Activated T-helper 17 cell treated with anti-CD3 and anti-CD28 coated beads, Interleukin-2, amount 50 U/mL, for 72 hours (primary cell): ENCODE data around the gene FAM216B. TPM values are rescaled to one million over a fixed set of nuclear protein-coding genes. Genes with fewer than 3 reads are reported as not detected.
"Not testable (repeated sequence)": the region's sequence is repeated elsewhere in the genome, so short reads cannot be mapped to it uniquely, and the experiment has no call there.

Experiments used
- ATAC-seq: fragments of 150-1000 bp; cut with Tn5 transposase; replicated peaks from 2 replicates; pipeline ENCODE4 v1.10.0; 2021; ENCODE audit warnings: mild to moderate bottlenecking, moderate library complexity
- H3K27ac Mint-ChIP-seq: one replicate; pipeline ENCODE4 v1.8.0; 2022; ENCODE audit warnings: mixed read lengths
- H3K27me3 Mint-ChIP-seq: one replicate; pipeline ENCODE4 v1.8.0; 2022; ENCODE audit warnings: mixed read lengths
- H3K36me3 Mint-ChIP-seq: one replicate; pipeline ENCODE4 v1.8.0; 2022; ENCODE audit warnings: low read depth, mild to moderate bottlenecking, mixed read lengths
- H3K4me1 Mint-ChIP-seq: one replicate; pipeline ENCODE4 v1.8.0; 2022; ENCODE audit warnings: mixed read lengths
- H3K4me3 Mint-ChIP-seq: one replicate; pipeline ENCODE4 v1.8.0; 2022; ENCODE audit warnings: mild to moderate bottlenecking, mixed read lengths
- H3K9me3 Mint-ChIP-seq: one replicate; pipeline ENCODE4 v1.8.0; 2022; ENCODE audit warnings: mixed read lengths
- total RNA-seq, 2 donors: library from RNA; stranded (reverse); gene quantifications; one replicate each; pipeline ENCODE4 v1.2.3, GENCODE V29; 2022

The FAM216B gene
- total RNA-seq, 2 donors from 2014 or later: not detected

DNA sequence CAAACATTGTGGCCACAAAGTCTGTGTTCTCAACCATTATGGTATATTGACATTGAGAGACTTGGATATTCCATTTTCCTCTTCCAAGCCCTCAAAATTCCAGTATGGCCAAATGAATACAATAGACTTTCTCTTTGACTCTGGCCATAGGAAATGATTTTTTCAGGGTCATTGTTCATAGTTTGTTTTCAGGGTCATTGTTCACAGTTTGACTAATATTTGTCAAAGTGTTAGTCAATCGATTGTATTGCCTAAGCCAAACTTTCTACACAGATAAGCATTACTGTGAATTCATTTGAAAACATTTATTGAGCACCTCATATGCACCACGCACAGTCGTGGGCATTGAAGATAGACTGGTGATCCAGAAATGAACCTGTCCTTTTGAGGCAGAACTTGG is 22.9 kb upstream of the FAM216B start:
- H3K36me3 Mint-ChIP-seq: no peaks in the 10 kb centered on the region
- H3K27me3 Mint-ChIP-seq: peaks cover 6% of the 10 kb centered on the region

DNA sequence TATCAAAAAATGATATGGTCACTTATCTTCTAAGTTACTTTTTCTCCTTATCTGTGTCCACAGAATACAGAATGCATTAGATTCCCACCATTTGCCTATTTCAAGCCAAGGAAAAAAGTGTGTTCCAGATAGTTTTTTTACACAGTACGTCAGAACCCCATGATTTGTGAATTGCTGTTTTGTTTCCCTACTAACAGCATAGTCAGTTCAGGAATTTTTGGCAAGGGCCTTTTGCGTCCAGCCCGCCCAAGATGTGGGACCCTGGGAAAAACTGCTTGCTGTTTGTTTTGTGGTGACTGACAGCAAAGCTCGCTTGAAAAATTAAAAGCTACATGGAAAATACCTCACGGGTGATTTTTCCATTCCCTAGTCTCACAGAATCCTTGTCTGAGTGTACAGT is 20.4 kb upstream of the FAM216B start:
- Mint-ChIP-seq H3K27me3 (peaks cover 11% of the 10 kb centered on the region), H3K36me3 (no peaks in the 10 kb centered on the region), H3K9me3 (no peaks in the 10 kb centered on the region), H3K4me3 (no peak overlapping the region), H3K27ac (no peak overlapping the region), H3K4me1 (no peaks in the 10 kb centered on the region)
- no peak for ATAC-seq

More for the DNA sequence above, 22.9 kb upstream of the FAM216B start:
- Mint-ChIP-seq H3K4me1 (no peaks in the 10 kb centered on the region), H3K27ac (no peak overlapping the region), H3K9me3 (no peaks in the 10 kb centered on the region), H3K4me3 (no peak overlapping the region)
- no peak for ATAC-seq

DNA sequence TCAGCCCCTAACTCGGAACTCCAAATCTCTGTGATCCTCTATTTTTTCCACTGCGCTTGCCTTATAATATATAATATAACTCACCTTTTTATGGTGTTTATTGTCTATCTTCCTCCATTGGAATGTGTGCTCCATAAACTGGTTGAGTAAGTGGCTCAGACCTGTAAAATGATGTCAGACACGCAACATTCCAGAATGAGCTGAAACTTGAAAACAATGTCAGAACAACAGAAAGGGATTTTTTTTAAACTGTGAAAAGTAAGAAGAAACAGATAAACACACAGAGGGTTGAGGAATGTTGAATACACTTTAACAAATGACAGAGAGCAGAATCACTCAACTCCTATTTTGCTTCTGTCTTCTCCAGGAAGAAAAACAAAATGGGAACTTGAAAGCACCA is 19.1 kb upstream of the FAM216B start:
- Mint-ChIP-seq H3K36me3 (no peaks in the 10 kb centered on the region), H3K4me3 (no peak overlapping the region), H3K27me3 (peaks cover 9% of the 10 kb centered on the region), H3K9me3 (no peaks in the 10 kb centered on the region), H3K4me1 (no peaks in the 10 kb centered on the region), H3K27ac (no peak overlapping the region)
- no peak for ATAC-seq

DNA sequence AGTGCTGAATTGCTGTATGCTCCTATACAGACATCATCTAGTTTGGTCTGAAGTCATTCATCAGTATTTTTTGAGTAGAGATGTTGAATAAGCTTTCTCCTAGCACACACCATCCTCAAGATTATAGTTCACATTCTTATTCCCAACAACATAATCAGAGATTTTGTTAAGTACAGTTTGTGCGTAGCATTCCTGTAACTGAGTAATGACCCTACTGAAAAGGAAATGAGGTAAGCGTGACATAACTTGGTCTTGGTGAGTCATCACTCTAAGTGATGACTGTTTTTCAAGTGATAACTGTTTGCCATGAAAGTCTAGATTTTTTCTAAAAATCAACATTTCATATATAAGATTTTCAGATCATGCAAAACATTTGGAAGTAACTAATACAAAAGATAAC is 18.5 kb upstream of the FAM216B start:
- Mint-ChIP-seq H3K9me3 (no peaks in the 10 kb centered on the region), H3K4me1 (no peaks in the 10 kb centered on the region), H3K4me3 (no peak overlapping the region), H3K27me3 (peaks cover 5% of the 10 kb centered on the region), H3K27ac (no peak overlapping the region), H3K36me3 (no peaks in the 10 kb centered on the region)
- peak; percentile 67 for ATAC-seq

DNA sequence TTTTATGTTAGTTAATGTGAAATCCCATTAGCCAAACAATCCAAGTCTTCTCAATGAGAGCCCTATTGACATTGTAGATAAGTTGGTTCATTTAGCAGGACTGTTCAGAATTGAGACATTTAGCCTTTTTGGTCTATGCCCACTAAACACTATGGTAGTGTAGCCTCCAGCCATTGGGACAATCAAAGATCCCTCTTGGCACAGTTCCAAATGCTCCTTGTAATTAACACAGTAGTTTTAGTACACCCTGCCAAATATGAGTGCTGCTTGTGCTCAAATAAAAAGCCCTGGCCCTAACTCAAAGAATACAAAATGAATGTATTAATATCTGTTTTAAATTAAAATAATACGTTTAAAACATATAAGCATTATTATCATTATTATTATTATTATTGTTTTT is 15.4 kb upstream of the FAM216B start:
- H3K27ac Mint-ChIP-seq: no peak overlapping the region

DNA sequence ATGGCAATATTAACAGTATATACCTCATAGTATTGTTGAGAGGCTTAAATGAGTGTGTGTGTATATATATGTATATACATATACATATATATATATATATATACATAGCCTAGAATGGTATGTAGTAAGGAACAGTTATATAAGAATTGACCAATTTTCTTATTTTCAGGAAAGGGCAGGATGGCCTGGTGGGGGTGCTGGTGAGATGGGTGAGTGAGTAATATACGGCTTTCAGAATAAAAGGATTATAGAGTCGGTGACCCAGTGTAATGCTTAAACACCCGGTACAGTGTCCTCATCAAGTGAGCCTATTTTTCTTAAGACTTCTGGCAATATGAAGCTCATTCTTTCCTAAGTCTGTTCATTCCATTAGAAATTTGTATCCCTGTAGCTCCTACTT is 11.7 kb upstream of the FAM216B start:
- Mint-ChIP-seq H3K4me3 (no peak overlapping the region), H3K9me3 (no peaks in the 10 kb centered on the region), H3K36me3 (no peaks in the 10 kb centered on the region), H3K27ac (no peak overlapping the region), H3K27me3 (peaks cover 11% of the 10 kb centered on the region), H3K4me1 (no peaks in the 10 kb centered on the region)
- ATAC-seq: no peak

More for the DNA sequence above, 15.4 kb upstream of the FAM216B start:
- no peaks in the 10 kb centered on the region for H3K36me3 Mint-ChIP-seq
- H3K9me3 Mint-ChIP-seq: no peaks in the 10 kb centered on the region
- ATAC-seq: no peak
- H3K4me1 Mint-ChIP-seq: no peaks in the 10 kb centered on the region
- H3K4me3 Mint-ChIP-seq: no peak overlapping the region
- peaks cover 5% of the 10 kb centered on the region for H3K27me3 Mint-ChIP-seq

- peaks cover 24% of the 10 kb centered on the region for H3K27me3 Mint-ChIP-seq
- not testable (repeated sequence) for H3K9me3 Mint-ChIP-seq, H3K27ac Mint-ChIP-seq, H3K4me3 Mint-ChIP-seq, ATAC-seq, H3K4me1 Mint-ChIP-seq, H3K36me3 Mint-ChIP-seq
Measured at GRCh38 chr13:42776558-42776957, 4.8 kb upstream of the FAM216B start.

- Mint-ChIP-seq H3K9me3 (peaks cover 5% of the 10 kb centered on the region), H3K36me3 (no peaks in the 10 kb centered on the region), H3K4me3 (no peak overlapping the region), H3K4me1 (no peaks in the 10 kb centered on the region), H3K27me3 (peaks cover 24% of the 10 kb centered on the region), H3K27ac (no peak overlapping the region)
- no peak for ATAC-seq
Measured at GRCh38 chr13:42777467-42777866, 3.9 kb upstream of the FAM216B start.

- Mint-ChIP-seq H3K36me3 (no peaks in the 10 kb centered on the region), H3K4me1 (no peaks in the 10 kb centered on the region), H3K27ac (no peak overlapping the region), H3K27me3 (peaks cover 18% of the 10 kb centered on the region), H3K9me3 (peaks cover 5% of the 10 kb centered on the region), H3K4me3 (no peak overlapping the region)
- no peak for ATAC-seq
Measured at GRCh38 chr13:42780044-42780443, 1.3 kb upstream of the FAM216B start.

- no peak for ATAC-seq
- Mint-ChIP-seq H3K4me3 (no peak overlapping the region), H3K9me3 (no peaks in the 10 kb centered on the region), H3K36me3 (no peaks in the 10 kb centered on the region), H3K27me3 (no peaks in the 10 kb centered on the region), H3K4me1 (no peaks in the 10 kb centered on the region), H3K27ac (no peak overlapping the region)
Measured at GRCh38 chr13:42786715-42787114, 5.3 kb downstream of the FAM216B start.

GRCh38 chr13:42788601-42789000 is 7.2 kb downstream of the FAM216B start:
- H3K27me3 Mint-ChIP-seq: no peaks in the 10 kb centered on the region
- H3K27ac Mint-ChIP-seq: no peak overlapping the region
- H3K36me3 Mint-ChIP-seq: no peaks in the 10 kb centered on the region
- H3K9me3 Mint-ChIP-seq: no peaks in the 10 kb centered on the region
- H3K4me3 Mint-ChIP-seq: no peak overlapping the region
- H3K4me1 Mint-ChIP-seq: no peaks in the 10 kb centered on the region
- ATAC-seq: no peak

DNA sequence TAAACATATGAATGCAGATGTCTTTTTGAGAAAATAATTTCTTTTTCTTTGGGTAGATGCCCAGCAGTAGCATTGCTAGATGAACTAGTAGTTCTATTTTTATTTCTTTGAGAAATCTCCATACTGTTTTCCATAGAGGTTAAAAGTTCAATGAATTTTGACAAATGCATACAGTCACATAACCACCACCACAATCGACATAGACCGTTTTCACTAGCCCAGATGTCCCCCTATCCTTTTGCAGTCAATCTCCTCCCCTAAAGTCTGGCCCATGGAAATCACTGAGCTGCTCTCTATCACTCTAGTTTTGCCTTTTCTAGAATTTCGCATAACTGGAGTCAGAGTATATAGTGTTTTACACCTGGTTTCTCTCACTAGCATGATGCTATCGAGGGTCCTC is 10.8 kb downstream of the FAM216B start:
- H3K27me3 Mint-ChIP-seq: peaks cover 14% of the 10 kb centered on the region
- no peak for ATAC-seq
- H3K27ac Mint-ChIP-seq: no peak overlapping the region
- no peaks in the 10 kb centered on the region for H3K4me1 Mint-ChIP-seq
- no peaks in the 10 kb centered on the region for H3K9me3 Mint-ChIP-seq
- no peaks in the 10 kb centered on the region for H3K36me3 Mint-ChIP-seq
- no peak overlapping the region for H3K4me3 Mint-ChIP-seq

GRCh38 chr13:42794577-42795275 is 13.3 kb downstream of the FAM216B start:
- no peaks in the 10 kb centered on the region for H3K36me3 Mint-ChIP-seq
- ATAC-seq: no peak
- no peak overlapping the region for H3K4me3 Mint-ChIP-seq
- H3K9me3 Mint-ChIP-seq: no peaks in the 10 kb centered on the region
- peaks cover 14% of the 10 kb centered on the region for H3K27me3 Mint-ChIP-seq
- no peaks in the 10 kb centered on the region for H3K4me1 Mint-ChIP-seq
- no peak overlapping the region for H3K27ac Mint-ChIP-seq

GRCh38 chr13:42795666-42796065 is 14.3 kb downstream of the FAM216B start:
- H3K9me3 Mint-ChIP-seq: no peaks in the 10 kb centered on the region
- H3K36me3 Mint-ChIP-seq: no peaks in the 10 kb centered on the region
- no peak overlapping the region for H3K4me3 Mint-ChIP-seq
- no peak for ATAC-seq
- no peak overlapping the region for H3K27ac Mint-ChIP-seq
- no peaks in the 10 kb centered on the region for H3K4me1 Mint-ChIP-seq
- H3K27me3 Mint-ChIP-seq: peaks cover 14% of the 10 kb centered on the region

- ATAC-seq: no peak
- Mint-ChIP-seq H3K4me3 (no peak overlapping the region), H3K27ac (no peak overlapping the region)
Measured at GRCh38 chr13:42796747-42797356, 15.5 kb downstream of the FAM216B start.

More at GRCh38 chr13:42796747-42797356, 15.5 kb downstream of the FAM216B start:
- Mint-ChIP-seq H3K27me3 (peaks cover 14% of the 10 kb centered on the region), H3K4me1 (no peaks in the 10 kb centered on the region), H3K36me3 (no peaks in the 10 kb centered on the region), H3K9me3 (no peaks in the 10 kb centered on the region)
